CD1c-positive myeloid dendritic cell (primary cell): Measurements from ENCODE around the gene VPS54.
"Not testable (repeated sequence)": the region's sequence is repeated elsewhere in the genome, so short reads cannot be mapped to it uniquely, and the experiment has no call there.

Experiments
- DNase-seq: peaks from one replicate; pipeline ENCODE4 v3.0.0-alpha.2; 2016; ENCODE audit errors: extremely low spot score

VPS54 gene

DNA sequence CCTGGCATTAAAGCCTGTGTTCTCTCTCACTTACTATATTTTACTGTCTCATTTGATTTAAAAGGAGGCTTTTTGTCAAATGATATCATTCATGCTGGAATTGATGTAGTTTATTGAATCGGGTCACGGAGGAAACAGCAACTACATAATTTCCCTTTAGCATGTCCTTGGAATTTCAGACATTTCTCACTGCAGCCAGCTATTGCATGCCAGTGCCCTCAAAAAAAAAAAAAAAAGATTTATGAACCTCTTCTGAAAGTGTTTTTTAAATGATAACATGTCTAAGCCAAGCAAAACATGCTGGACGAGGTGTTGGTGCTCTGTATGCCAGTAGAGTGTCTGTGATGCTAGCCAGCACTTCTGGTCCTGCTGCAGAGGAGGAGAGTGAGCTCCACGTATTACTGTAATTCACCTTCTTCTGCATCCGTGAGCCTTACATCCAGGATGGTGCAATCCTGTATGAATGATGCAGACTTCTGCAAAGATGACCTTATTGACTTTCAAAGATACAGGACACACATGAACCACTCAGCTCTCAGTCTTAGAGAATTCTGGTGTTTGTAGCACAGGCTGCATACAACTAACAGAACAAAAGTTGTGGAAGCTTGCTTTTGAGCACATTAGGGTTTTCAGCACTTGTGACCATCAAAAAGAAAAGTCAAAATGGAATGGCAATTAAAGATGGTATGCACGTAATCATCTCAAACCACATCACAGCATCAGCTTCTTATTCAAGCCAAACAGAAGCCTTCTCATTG, 146.5 kb downstream of the VPS54 start:
- no peak for DNase-seq

DNA sequence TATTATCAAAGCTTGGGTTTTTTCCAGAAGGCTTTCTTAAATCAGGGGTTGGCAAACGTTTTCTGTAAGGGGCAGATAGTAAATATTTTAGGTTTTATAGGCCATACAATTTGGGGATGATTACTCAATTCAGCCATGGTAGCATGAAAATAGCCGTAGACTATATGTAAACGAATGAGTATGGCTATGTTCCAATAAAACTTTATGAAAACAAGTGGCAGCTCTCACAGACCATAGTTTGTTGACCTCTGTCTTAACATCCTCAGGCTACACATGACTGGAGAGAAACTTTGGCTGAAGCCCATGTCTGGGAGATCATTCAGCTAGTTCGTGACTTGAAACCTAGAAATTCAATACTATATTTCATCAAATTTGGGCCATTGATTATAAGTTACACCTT, 147.4 kb downstream of the VPS54 start:
- no peak for DNase-seq

GRCh38 chr2:63870679-63871078, 148.5 kb downstream of the VPS54 start:
- no peak for DNase-seq

DNA sequence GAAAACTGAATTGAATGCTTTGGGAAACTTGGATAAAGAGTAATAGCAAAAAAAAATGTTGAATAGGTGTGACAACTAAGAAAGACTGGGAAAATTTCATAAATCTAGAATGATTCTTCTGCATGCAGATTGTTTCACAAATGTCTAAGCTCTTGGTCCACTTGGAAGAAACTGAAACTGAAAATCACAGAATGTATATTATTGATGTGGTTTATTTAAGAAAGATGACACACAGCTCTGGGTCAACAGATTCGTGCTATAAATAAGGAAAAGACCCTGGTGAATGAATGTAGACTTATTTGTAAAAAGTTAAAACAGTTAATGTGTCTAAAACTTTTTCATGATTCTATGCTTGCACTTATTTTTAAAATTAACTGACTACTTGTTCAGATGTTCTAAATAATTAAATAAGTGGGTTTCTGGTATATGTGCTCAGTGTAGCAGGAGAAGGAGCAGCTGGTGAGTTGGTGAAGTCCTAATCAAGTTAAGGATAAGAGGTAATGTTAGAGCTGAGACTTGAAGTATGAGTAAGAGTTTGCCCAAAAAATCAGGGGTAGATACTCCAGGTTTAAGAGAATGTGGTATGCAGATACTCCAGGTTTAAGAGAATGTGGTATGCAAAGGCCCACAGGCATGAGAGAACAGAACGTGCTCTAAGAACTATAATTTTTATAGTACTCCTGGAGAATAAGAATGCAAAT, 153.1 kb downstream of the VPS54 start:
- DNase-seq, result no peak

DNA sequence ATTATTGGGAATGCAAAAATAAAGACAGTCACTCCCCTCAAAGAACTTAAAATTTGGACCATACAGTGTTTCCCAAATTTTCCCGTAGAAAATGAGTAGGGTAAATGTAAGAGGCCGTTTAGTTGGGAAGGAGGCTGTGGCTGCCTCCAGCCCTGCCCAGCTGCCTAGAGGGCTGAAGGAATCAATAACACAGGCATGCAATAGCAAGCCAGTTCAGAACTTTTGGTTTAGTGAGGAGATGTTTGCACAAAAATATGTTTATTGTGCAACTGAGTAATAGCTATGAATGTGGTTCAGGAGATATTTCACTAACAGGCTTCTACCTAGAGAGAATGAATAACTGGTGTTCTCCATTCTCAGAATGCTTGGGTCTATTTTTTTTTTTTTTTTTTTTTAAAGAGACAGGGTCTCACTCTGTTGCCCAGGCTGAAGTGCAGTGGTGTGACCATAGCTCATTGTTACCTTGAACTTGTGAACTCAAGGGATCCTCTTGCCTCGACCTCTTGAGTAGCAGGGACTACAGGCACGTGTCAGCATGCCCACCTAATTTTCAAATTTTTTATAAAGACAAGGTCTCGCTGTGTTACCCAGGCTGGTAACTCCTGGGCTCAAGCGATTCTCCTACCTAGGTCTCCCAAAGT, 153.9 kb downstream of the VPS54 start:
- no peak for DNase-seq

GRCh38 chr2:63863707-63864106, 155.5 kb downstream of the VPS54 start:
- no peak for DNase-seq

DNA sequence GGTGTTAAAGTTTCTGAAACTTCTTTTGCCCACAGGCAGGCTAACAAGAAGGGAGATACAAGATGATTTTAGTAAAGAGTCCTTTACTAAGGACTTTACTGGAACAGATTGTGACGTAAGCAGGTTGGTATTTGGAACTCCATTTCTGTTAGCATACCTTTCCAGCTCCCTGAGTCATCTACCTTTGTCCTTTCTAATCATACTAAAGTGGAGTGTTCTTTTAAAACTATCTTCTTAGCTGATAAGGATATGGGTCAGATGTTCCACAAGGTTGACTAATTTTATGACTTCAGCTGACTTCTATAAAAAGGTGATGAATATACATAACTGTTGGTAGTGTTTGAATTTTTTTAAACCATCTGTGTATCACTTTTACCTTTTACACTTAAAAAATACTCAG, 156.4 kb downstream of the VPS54 start:
- DNase-seq, result no peak

- peak; percentile 81 for DNase-seq
These were observed 157.9 kb downstream of the VPS54 start for GRCh38 chr2:63861220-63861822.

DNA sequence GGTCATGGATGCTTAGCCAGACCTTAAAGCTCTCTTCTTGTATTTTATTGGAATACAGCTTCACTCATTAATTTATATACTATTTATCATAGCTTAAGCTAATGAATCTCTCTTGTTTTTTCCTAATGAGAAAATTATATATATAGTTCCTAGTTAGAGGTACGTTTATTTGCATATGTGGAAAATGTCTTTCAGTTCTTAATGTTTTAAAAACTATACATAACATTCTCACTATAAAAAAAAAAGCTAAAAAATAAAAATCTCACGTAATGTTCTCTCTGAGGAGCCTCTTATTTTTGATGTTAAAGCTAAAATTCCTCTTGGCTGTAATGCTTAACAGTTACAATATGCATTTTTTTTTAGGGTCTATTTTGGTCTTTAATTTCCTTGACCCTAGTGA, 160.9 kb downstream of the VPS54 start:
- DNase-seq, result no peak

GRCh38 chr2:63856303-63856603, 163.0 kb downstream of the VPS54 start:
- peak; percentile 71 for DNase-seq

DNA sequence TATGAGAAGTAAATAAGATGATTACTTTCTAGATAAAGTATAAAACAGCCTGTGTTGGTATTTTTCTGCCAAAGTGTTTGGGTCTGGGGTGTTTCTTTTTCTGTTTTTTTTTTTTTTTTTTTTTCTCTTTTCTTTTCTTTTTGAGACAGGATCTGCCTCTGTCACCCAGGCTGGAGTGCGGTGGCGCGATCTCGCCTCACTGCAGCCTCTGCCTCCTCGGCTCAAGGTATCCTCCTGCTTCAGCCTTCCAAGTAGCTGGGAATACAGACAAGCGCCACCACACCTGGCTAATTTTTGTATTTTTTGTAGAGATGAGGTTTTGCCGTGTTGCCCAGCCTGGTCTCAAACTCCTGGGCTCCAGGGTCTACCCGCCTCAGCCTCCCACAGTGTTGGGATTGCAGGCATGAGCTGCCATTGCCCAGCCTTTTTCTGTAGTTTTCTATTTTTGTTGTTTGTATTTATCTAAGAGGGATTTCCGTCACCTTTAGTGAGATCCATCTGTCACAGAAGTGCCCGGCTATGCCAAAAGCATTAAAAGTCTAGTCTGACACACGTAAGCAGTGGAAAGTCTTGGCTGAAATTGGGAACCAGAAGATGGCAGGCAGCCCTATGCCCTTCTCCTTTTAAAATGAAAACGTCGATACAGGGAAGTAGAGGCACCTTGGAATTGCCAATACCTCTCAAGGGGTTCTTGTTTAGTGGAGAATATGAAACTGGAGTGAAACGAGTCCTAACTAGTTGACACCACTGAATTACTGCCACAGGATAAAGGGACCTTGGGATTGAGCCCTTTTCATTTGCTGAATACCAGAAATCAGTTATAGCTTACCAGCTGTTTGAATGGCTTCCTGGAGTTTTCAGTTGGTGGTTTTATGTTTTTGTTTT, 163.6 kb downstream of the VPS54 start:
- DNase-seq, result peak; percentile 37

DNA sequence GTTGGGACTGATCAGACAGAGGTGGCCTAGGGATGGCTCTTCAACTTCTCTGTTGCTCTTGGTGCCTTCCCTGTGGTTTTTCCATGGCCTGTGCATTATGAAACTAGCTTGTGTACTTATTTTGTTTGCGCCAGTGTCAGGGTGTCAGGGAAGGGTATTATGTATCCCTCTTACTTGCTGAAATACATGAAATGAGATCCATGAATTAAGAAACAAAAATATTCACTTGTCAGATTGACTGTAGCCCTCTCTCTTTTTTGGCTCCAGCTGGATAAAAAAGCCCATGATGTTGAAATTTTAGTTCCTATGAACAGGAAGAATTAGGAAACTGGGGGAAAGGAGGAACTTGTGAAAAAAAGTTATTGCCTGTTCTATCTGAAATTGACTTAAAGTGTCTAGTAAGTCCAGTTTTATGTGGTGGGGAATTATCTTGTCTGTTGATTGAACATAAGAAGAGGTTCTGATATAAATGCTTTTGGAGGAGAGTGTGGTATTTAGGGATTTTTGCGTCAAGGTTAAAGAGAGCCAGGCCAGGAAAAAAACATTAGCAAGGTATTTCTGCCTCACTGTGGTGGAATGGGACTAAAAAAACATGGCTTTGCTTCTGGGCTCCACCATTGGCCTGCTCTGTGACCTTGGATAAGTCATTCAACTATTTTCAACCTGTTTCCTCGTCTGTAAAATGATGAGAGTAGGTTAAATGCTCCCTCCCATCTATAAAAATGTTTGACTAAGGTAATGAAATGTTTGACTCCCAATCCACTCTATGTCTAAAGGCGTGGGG, 165.5 kb downstream of the VPS54 start:
- DNase-seq, result peak; percentile 83

DNA sequence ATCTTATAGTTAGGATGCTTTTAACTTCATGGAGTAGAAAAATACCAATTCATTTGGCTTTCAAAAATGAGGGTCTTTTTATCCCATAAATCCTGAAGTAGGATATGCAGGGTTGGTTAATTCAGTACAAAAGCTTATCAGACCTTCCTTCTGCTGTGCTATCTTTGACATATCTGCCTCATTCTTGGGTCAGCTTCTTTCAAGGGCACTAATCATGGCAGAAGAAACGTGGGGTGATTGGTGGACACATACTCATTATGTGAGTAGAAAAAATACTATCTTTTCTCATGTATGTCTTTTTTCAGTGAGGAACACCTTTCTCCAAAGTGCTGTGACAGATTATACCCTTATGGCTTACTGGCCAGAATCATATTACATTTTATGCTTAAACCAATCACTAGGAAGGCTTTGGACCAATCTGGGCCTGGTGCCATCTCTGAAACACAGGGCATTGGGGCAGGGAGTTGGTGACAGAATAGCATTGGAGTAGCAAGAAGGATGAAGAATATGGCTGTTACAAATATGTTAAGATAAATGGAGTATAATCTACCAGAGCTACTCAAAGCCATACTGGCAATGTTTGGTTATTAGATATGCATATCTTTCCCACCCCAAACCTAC, 167.4 kb downstream of the VPS54 start:
- no peak for DNase-seq

DNA sequence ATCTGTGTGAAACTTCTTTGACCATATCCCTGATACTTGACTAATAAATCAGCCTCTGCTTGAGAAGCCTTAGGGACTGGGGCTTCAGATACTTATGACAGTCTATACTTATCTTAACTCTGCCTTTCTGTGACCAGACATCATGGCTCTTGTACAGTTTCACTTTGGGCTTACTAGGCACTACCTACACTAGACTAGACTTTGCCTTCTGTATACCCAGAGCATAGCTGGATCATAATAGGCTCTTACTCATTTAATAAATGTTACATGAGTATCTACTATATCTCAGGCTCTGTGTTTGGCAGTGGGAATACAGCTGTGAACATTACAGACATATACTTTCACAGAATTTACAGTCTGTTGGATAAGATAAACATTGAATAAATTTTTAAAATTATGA, 168.6 kb downstream of the VPS54 start:
- DNase-seq, result no peak

DNA sequence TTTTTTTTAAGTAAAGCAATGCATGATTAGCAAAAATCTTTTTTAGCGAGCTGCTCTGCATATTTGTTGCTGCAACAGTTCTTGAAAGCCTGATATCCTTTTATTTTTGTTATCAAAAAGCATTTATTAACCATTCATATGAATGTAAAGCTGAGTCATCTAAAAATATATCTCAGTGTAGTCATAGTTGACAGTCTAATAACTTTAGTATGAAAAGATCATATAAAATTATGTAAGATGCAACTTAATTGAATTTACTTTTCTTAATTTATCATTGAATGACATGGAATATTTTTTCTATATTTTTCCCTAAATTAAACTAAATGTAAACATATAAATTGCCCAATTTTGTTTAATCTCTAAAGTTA, 169.0 kb downstream of the VPS54 start:
- no peak for DNase-seq

DNA sequence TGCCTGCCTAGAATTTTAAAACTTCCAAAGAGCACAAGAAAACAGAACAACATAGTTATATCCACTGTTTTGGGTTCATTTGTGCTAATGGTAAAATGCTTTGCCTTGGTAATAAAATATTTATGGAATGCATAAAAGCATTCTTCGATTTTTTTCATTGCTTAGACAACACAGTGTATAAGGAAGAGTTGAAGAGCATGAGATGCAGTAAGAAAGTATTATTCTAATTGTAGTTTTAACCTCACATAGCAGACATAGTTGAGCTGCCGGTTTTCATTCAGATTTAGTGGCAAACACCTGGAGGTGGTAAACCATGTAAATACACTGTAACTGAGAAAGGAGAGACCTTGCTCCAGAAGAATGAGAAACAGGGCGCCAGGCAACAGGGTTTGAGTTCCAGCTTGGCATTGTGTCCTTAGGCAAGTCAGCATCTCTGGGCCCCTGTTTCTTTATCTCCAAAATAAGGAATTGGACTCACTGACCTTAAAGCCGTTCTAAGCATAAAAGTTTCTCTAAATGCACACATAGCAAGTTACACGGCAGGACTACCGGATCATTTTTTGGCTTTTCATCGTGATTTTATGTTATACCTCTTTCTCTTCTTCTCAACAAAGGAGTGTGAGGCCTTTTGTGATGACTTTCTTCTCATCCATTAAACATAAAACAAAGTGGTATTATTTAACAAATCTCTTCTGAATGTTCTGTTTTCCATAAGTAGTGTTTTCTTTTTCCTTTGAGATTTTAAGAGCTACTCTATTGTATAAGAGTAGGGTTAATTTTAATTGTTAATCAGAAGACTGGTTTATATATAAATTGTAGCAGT, 169.6 kb downstream of the VPS54 start:
- no peak for DNase-seq

DNA sequence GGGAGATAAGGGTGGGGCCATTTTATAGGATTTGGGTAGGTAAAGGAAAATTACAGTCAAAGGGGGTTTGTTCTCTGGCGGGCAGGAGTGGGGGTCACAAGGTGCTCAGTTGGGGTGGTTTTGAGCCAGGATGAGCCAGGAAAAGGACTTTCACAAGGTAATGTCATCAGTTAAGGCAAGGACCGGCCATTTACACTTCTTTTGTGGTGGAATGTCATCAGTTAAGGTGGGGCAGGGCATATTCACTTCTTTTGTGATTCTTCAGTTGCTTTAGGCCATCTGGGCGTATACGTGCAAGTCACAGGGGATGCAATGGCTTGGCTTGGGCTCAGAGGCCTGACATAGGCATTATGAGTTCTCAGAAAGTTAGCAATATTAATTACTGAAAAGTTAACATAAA, 171.7 kb downstream of the VPS54 start:
- not testable (repeated sequence) for DNase-seq

- DNase-seq, result no peak
These were observed 172.7 kb downstream of the VPS54 start for GRCh38 chr2:63846487-63846886.

DNA sequence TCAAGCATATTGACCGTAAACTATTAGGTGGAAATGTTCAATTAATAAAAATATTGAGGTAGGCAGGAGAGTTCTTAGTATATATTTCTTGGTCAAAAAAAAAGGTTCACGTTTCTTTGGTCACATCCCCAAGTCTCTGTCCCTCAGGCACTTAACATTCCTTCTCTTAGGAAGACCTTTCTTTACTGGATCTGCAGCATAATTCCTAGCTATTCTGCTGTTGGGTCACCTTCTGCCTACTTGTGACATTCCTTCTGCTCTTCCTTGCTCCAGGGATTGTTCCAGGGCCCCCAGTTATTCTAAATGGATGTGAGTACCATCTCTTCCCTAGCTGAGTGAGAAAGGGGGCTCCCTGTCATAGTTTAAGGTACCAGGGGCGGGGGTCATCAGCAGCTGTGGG, 173.4 kb downstream of the VPS54 start:
- no peak for DNase-seq

GRCh38 chr2:63844616-63845015, 174.6 kb downstream of the VPS54 start:
- no peak for DNase-seq
